Loucy (cell line): ENCODE measurements around the gene HBM.

Experiments
- EZH2phosphoT487 ChIP-seq: fragments of 200-600 bp; IDR thresholded peaks from 2 replicates; pipeline ENCODE4 v1.6.1; 2018; ENCODE audit warnings: antibody characterized with exemption, mild to moderate bottlenecking, moderate library complexity, borderline replicate concordance
- TF ChIP-seq, protein P1 (sequence below): fragments of 200-600 bp; sonication (generic); conservative IDR thresholded peaks from 2 replicates; pipeline ENCODE4 v1.5.1; 2014; ENCODE audit warnings: mild to moderate bottlenecking, antibody characterized with exemption, low read length

DNA sequence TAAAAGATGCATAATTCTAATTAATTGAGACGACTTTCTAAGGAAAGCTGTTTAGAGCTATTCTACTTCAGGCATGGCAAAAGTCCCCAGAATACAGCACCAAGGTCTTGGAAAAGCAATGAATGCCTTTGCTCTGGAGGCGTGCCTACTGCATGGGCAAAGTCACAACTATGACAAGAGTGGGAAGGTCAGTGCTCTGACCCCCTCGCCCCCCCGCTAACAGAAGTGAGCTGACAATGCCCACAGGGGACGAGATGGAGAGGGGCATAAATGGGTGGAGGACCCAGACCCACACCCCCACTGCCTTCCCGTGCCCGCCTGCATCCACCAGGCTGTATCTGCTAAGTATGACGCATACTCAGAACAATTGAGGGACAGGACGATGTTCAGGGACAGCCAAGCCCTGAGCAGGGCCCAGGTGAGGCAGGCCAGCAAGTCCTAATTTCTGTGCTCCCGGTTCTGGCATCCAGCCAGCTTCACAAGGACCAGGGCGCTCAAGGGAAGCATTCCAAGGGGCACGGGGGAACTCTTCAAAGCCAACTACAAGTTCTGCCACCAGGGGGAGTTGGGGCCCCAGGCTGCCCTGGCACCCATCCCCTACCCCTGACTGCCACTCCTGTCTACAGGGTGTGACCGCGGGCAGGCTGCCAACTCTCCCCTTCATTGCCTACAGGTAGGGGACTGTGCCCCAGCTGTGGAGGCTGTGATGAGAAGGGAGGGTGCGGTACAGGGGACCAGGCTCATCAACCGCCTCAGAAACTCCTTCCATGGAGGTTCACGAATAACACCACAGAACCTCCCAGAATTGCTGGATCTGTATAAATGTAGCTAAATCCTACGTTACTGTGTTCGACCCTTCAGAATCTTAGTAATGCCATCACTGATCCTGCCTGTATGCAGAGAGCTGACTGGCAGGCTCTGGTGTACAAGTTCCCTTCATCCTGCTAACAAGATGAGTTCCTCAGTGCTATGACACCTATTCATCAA, 48.1 kb upstream of the HBM start:
- TF ChIP-seq, protein P1, sequence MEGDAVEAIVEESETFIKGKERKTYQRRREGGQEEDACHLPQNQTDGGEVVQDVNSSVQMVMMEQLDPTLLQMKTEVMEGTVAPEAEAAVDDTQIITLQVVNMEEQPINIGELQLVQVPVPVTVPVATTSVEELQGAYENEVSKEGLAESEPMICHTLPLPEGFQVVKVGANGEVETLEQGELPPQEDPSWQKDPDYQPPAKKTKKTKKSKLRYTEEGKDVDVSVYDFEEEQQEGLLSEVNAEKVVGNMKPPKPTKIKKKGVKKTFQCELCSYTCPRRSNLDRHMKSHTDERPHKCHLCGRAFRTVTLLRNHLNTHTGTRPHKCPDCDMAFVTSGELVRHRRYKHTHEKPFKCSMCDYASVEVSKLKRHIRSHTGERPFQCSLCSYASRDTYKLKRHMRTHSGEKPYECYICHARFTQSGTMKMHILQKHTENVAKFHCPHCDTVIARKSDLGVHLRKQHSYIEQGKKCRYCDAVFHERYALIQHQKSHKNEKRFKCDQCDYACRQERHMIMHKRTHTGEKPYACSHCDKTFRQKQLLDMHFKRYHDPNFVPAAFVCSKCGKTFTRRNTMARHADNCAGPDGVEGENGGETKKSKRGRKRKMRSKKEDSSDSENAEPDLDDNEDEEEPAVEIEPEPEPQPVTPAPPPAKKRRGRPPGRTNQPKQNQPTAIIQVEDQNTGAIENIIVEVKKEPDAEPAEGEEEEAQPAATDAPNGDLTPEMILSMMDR, result peak; percentile 67
- no peak for TF ChIP-seq EZH2phosphoT487
